Measurements from ENCODE around the gene PRDM10.

GRCh38 chr11:130040281-130040940, 37.8 kb upstream of the PRDM10 start:
- TF ChIP-seq CTCF (IDR thresholded peaks at IDR 0.05) (no peak), POLR2A (IDR thresholded peaks at IDR 0.05) (no peak)

Measured in right lobe of liver (tissue), 4 donors.